HG03442 (cell line): ENCODE data around the gene ELF1.
A peak's percentile ranks its signal among the peaks of the same experiment; 100 is the strongest.
"Not testable (repeated sequence)": the region's sequence is repeated elsewhere in the genome, so short reads cannot be mapped to it uniquely, and the experiment has no call there.

ENCODE experiments used
- ATAC-seq: cut with Tn5 transposase; IDR thresholded peaks from one replicate; pipeline ENCODE4 v1.9.1; 2021; ENCODE audit warnings: mild to moderate bottlenecking, moderate library complexity; ENCODE audit not compliant: unreplicated experiment

The ELF1 gene

GRCh38 chr13:40946485-40946884, 72.6 kb downstream of the ELF1 start:
- no peak for ATAC-seq

- ATAC-seq: no peak
Measured at GRCh38 chr13:40943073-40943472, 76.0 kb downstream of the ELF1 start.

- ATAC-seq: no peak
Measured at GRCh38 chr13:40941581-40941980, 77.5 kb downstream of the ELF1 start.

GRCh38 chr13:40940841-40941240, 78.3 kb downstream of the ELF1 start:
- no peak for ATAC-seq

- peak; percentile 71 for ATAC-seq
Measured at GRCh38 chr13:40933508-40934204, 85.5 kb downstream of the ELF1 start.

- no peak for ATAC-seq
Measured at GRCh38 chr13:40932252-40932651, 86.9 kb downstream of the ELF1 start.

GRCh38 chr13:40931719-40932118, 87.4 kb downstream of the ELF1 start:
- no peak for ATAC-seq

- not testable (repeated sequence) for ATAC-seq
Measured at GRCh38 chr13:40929883-40930282, 89.2 kb downstream of the ELF1 start.

GRCh38 chr13:40928980-40929379, 90.1 kb downstream of the ELF1 start:
- no peak for ATAC-seq

GRCh38 chr13:40927929-40928328, 91.2 kb downstream of the ELF1 start:
- no peak for ATAC-seq

GRCh38 chr13:40923867-40924266, 95.2 kb downstream of the ELF1 start:
- no peak for ATAC-seq

GRCh38 chr13:40922437-40923040, 96.6 kb downstream of the ELF1 start:
- ATAC-seq: no peak

GRCh38 chr13:40920826-40921225, 98.3 kb downstream of the ELF1 start:
- no peak for ATAC-seq

GRCh38 chr13:40919901-40920300, 99.2 kb downstream of the ELF1 start:
- ATAC-seq: not testable (repeated sequence)

GRCh38 chr13:40916207-40916998, 102.7 kb downstream of the ELF1 start:
- no peak for ATAC-seq

- ATAC-seq: not testable (repeated sequence)
Measured at GRCh38 chr13:40914863-40915262, 104.3 kb downstream of the ELF1 start.

GRCh38 chr13:40911341-40911740, 107.8 kb downstream of the ELF1 start:
- no peak for ATAC-seq

GRCh38 chr13:40910324-40911050, 108.6 kb downstream of the ELF1 start:
- peak; percentile 83 for ATAC-seq

- not testable (repeated sequence) for ATAC-seq
Measured at GRCh38 chr13:40909541-40910200, 109.4 kb downstream of the ELF1 start.

GRCh38 chr13:40908546-40908945, 110.6 kb downstream of the ELF1 start:
- no peak for ATAC-seq

GRCh38 chr13:40901032-40901431, 118.1 kb downstream of the ELF1 start:
- ATAC-seq: not testable (repeated sequence)
